T-helper 22 cell (primary cell): Measurements from ENCODE around the gene AVPI1.
A peak's percentile ranks its signal among the peaks of the same experiment; 100 is the strongest.
"Not testable (repeated sequence)": the region's sequence is repeated elsewhere in the genome, so short reads cannot be mapped to it uniquely, and the experiment has no call there.

Experiments
- DNase-seq: peaks from one replicate; pipeline ENCODE4 v3.0.0-alpha.2; 2020; ENCODE audit warnings: low read depth

Gene AVPI1

GRCh38 chr10:97640174-97640867 lies 46.7 kb downstream of the AVPI1 start, which contains the start of gene PI4K2A:
PI4K2A (plus strand) TSS chr10:97640671; CDS start chr10:97640743, 72 bp downstream.
- peak; percentile 97 for DNase-seq

- not testable (repeated sequence) for DNase-seq
Observed at GRCh38 chr10:97639090-97639489, 48.0 kb downstream of the AVPI1 start.

- DNase-seq = no peak
Observed at GRCh38 chr10:97635577-97635976, 51.5 kb downstream of the AVPI1 start.

- no peak for DNase-seq
Observed at GRCh38 chr10:97633921-97634320, 53.1 kb downstream of the AVPI1 start.

GRCh38 chr10:97632949-97633884 lies 53.8 kb downstream of the AVPI1 start, which contains the start of gene MORN4:
MORN4 (minus strand) TSS chr10:97633500; CDS start chr10:97619653, 13,847 bp downstream.
- peak; percentile 83 for DNase-seq

- no peak for DNase-seq
Observed at GRCh38 chr10:97631098-97631497, 55.9 kb downstream of the AVPI1 start.

GRCh38 chr10:97629289-97629688 lies 57.8 kb downstream of the AVPI1 start:
- no peak for DNase-seq

- DNase-seq = no peak
Observed at GRCh38 chr10:97628228-97628627, 58.8 kb downstream of the AVPI1 start.

- no peak for DNase-seq
Observed at GRCh38 chr10:97627731-97628130, 59.3 kb downstream of the AVPI1 start.
